MM.1S (cell line): ENCODE results near the gene DBNDD2.

Experiments
- EZH2 ChIP-seq: fragments of 300-600 bp; sonication (generic); optimal IDR thresholded peaks from 2 replicates; pipeline ENCODE3; 2017; ENCODE audit warnings: low read depth, mild to moderate bottlenecking, antibody characterized with exemption, low read length, mixed read lengths
- EZH2phosphoT487 ChIP-seq: fragments of 300-600 bp; sonication (generic); IDR thresholded peaks from 2 replicates; pipeline ENCODE4 v1.6.1; 2018; ENCODE audit warnings: antibody characterized with exemption, low read length
- TF ChIP-seq, protein P1 (sequence below): fragments of 300-600 bp; sonication (generic); IDR thresholded peaks from 2 replicates; pipeline ENCODE4 v1.5.1; 2016; ENCODE audit warnings: antibody characterized with exemption, low read length, mixed read lengths

DNA sequence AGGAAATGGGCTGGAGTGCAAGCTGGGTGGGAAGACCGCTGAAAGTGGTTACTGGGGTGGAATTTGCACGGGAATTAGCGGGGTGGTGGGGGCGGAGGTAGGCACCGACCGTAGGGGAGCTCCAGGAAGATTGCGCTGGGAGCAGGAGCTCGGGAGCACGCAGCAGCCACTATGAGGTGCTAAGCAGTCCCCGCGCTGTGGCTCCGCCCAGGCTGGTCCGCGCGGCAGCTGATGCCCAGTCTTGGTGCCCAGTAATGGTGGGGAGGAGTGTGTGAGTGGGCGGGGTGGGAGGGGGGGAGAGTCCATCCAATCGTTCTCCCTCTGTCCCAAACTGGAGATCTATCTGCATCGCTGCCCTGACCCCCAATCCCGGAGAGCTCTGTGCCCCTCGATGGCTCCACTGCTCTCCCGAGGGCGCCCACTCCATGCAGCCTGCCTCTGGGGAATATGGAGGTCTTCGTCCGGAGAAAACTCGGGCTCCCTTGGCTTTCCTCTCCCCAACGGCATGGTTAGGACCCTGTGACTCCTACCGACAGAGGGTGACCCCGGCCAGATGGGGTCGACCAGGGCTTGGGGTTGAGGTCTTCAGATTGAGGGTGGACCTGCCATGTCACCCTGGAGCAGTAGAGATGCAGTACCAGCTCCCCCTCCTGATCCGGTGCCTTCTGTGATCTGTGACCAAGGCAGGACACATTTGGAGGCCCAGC lies 35.3 kb upstream of the DBNDD2 start:
- TF ChIP-seq, protein P1, sequence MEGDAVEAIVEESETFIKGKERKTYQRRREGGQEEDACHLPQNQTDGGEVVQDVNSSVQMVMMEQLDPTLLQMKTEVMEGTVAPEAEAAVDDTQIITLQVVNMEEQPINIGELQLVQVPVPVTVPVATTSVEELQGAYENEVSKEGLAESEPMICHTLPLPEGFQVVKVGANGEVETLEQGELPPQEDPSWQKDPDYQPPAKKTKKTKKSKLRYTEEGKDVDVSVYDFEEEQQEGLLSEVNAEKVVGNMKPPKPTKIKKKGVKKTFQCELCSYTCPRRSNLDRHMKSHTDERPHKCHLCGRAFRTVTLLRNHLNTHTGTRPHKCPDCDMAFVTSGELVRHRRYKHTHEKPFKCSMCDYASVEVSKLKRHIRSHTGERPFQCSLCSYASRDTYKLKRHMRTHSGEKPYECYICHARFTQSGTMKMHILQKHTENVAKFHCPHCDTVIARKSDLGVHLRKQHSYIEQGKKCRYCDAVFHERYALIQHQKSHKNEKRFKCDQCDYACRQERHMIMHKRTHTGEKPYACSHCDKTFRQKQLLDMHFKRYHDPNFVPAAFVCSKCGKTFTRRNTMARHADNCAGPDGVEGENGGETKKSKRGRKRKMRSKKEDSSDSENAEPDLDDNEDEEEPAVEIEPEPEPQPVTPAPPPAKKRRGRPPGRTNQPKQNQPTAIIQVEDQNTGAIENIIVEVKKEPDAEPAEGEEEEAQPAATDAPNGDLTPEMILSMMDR = no peak
- TF ChIP-seq EZH2 (no peak), EZH2phosphoT487 (no peak)
